Upper lobe of right lung (tissue), 1 donor: ENCODE data around the gene ANKDD1B. TPM values are rescaled to one million over a fixed set of nuclear protein-coding genes. Genes with fewer than 3 reads are reported as not detected.

Experiments used
- ATAC-seq: fragments of 200-7000 bp; cut with Tn5 transposase; one replicate; pipeline ENCODE4 v1.9.1; 2020; ENCODE audit warnings: mild to moderate bottlenecking, moderate library complexity
- DNase-seq: peaks from one replicate; pipeline ENCODE4 v3.0.0-alpha.2; 2020
- H3K27ac ChIP-seq: fragments of 200-600 bp; one replicate; pipeline ENCODE4 v1.8.0; 2022
- H3K27me3 ChIP-seq: fragments of 200-600 bp; one replicate; pipeline ENCODE4 v1.8.0; 2022; ENCODE audit warnings: mild to moderate bottlenecking
- H3K36me3 ChIP-seq: fragments of 200-600 bp; one replicate; pipeline ENCODE4 v1.8.0; 2022
- H3K4me1 ChIP-seq: fragments of 200-600 bp; one replicate; pipeline ENCODE4 v1.8.0; 2022
- H3K4me3 ChIP-seq: fragments of 200-600 bp; one replicate; pipeline ENCODE4 v1.8.0; 2022; ENCODE audit warnings: mild to moderate bottlenecking
- H3K9me3 ChIP-seq: fragments of 200-600 bp; one replicate; pipeline ENCODE4 v1.8.0; 2022
- intact Hi-C: fragments of 100-400 bp; cut with DNase I; formaldehyde crosslinking; loops from one replicate; pipeline ENCODE4 v1.11.0; 2022
- total RNA-seq: library from RNA; stranded (reverse); fragmentation: NEBNext Ultra II Directional; extraction: Animal tissue kit (Norgen Biotek cat#: 25700); gene quantifications from one replicate; pipeline ENCODE4 v1.2.1, GENCODE V29; 2021
- TF ChIP-seq, protein P1 (sequence below): fragments of 200-600 bp; IDR thresholded peaks from one replicate; pipeline ENCODE4 v1.8.0; 2022; ENCODE audit warnings: antibody characterized with exemption
- donor health status: DM: no; HTN: yes; CAD: no; lungs with severe emphysema.

ANKDD1B gene
- total RNA-seq, 1 donor from 2014 or later: 3.7 TPM

DNA sequence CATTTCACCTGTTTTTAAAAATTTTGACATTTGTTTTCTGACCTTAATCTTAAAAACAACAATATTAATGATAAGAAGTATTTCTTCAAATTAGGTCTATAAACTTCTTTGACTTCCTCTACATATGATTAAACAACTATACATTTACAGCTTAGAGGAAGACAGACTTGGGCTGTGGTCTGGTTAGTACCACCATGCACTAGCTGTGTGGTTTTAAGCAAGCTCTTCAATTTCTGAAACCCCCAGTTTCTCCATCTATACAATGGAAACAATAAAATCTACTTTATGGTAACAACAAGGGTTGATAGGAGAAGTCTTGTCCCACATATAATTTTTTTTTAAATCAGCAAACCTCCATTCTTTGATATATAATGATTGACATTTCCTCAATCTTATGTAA is 15.7 kb downstream of the ANKDD1B start:
- Histone ChIP-seq H3K36me3 (no peaks in the 10 kb centered on the region), H3K9me3 (no peaks in the 10 kb centered on the region), H3K4me3 (no peak overlapping the region), H3K4me1 (no peaks in the 10 kb centered on the region), H3K27me3 (no peaks in the 10 kb centered on the region), H3K27ac (no peak overlapping the region)
- TF ChIP-seq, protein P1, sequence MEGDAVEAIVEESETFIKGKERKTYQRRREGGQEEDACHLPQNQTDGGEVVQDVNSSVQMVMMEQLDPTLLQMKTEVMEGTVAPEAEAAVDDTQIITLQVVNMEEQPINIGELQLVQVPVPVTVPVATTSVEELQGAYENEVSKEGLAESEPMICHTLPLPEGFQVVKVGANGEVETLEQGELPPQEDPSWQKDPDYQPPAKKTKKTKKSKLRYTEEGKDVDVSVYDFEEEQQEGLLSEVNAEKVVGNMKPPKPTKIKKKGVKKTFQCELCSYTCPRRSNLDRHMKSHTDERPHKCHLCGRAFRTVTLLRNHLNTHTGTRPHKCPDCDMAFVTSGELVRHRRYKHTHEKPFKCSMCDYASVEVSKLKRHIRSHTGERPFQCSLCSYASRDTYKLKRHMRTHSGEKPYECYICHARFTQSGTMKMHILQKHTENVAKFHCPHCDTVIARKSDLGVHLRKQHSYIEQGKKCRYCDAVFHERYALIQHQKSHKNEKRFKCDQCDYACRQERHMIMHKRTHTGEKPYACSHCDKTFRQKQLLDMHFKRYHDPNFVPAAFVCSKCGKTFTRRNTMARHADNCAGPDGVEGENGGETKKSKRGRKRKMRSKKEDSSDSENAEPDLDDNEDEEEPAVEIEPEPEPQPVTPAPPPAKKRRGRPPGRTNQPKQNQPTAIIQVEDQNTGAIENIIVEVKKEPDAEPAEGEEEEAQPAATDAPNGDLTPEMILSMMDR: no peak
- ATAC-seq (no peak), DNase-seq (no peak)
- intact Hi-C loops: no loop called here

DNA sequence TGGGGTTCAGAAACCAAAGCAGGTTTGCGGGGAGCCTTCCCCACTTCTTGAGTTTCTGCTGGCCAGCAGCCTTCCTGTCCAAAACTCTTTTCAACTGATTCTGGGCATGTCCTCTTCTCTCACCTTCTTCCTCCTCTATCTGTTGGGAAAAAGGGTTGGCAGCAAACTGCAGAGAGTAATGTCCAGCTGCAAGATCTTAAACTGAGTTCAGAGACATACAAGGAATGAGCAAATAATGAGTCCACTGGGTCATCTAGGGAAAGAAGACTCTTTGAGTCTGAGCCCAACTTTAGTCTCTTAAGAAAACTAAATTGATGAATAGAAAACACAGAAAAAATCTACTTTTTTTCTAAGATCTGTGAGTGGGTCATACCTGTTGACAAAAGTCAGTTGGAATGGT is 16.5 kb downstream of the ANKDD1B start:
- DNase-seq (no peak), ATAC-seq (no peak)
- H3K9me3 ChIP-seq: no peaks in the 10 kb centered on the region
- intact Hi-C loops: no loop called here
- no peaks in the 10 kb centered on the region for H3K27me3 ChIP-seq
- no peak overlapping the region for H3K4me3 ChIP-seq
- H3K36me3 ChIP-seq: no peaks in the 10 kb centered on the region
- H3K27ac ChIP-seq: no peak overlapping the region
- no peaks in the 10 kb centered on the region for H3K4me1 ChIP-seq
- TF ChIP-seq, protein P1: no peak

DNA sequence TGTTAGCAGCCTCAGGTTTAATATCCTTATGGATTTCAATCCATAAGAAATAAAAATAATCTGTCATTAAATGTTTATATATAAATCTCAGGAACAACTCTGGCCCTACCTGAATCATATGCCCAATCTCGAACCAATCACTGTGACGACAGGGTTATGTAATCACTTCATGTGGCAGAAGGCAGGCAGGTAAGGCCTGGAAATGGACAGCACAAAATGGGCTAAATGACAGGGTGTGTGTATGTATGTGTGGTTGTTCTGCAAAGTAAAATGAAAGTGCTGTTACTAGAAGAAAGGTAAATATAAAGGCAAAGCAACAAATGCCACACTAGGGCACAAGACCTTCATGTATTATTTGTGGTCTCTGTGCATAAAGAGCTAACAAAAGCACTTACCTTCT is 19.6 kb downstream of the ANKDD1B start:
- TF ChIP-seq, protein P1: no peak
- no peak for DNase-seq
- H3K4me3 ChIP-seq: no peak overlapping the region
- intact Hi-C loops: no loop called here
- H3K9me3 ChIP-seq: no peaks in the 10 kb centered on the region
- no peaks in the 10 kb centered on the region for H3K36me3 ChIP-seq
- H3K27me3 ChIP-seq: no peaks in the 10 kb centered on the region
- ATAC-seq: no peak
- no peaks in the 10 kb centered on the region for H3K4me1 ChIP-seq
- no peak overlapping the region for H3K27ac ChIP-seq

DNA sequence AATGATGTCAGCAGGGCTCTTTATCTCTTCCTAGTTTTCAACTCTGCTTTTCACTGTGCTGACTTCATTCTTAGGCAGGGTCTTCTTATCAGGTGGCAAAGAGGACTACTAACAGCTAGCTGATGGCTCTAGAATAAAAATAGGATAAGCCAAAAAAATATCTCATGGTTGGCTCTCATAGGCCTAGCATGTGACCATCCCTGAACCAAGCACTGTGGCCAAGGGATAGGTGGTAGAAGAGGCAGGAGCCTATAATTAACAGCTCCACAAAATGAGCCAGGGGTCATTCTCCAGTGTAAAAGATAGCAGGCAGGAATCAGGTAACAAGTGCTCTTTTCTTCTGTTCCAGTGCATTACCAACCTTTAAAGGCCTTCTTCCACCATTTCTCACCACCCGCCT is 21.1 kb downstream of the ANKDD1B start:
- H3K4me3 ChIP-seq: no peak overlapping the region
- TF ChIP-seq, protein P1: no peak

DNA sequence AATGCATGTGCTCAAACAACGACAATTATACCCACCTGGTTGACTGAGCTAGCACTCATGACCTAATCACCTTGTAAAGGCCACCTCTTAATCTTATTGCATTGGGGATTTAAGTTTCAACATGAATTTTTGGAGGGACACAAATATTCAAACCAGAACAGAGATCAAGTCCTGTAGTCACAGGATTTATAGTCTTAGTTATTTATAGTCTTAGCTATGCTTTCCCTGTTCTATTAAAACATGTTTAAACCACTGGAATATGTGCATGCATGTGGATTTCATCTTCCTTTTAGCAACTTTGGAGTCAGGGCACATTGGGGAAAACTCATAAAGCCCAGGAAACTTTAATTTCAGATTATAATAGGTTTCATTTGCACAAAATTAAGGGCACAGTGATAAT is 26.7 kb downstream of the ANKDD1B start:
- Histone ChIP-seq H3K9me3 (no peaks in the 10 kb centered on the region), H3K36me3 (no peaks in the 10 kb centered on the region), H3K27ac (no peak overlapping the region), H3K4me3 (no peak overlapping the region), H3K27me3 (no peaks in the 10 kb centered on the region), H3K4me1 (no peaks in the 10 kb centered on the region)
- TF ChIP-seq, protein P1: no peak
- DNase-seq (no peak), ATAC-seq (no peak)
- intact Hi-C loops: no loop called here

More for the DNA sequence above, 21.1 kb downstream of the ANKDD1B start:
- no peaks in the 10 kb centered on the region for H3K9me3 ChIP-seq
- H3K4me1 ChIP-seq: no peaks in the 10 kb centered on the region
- DNase-seq (no peak), ATAC-seq (no peak)
- no peak overlapping the region for H3K27ac ChIP-seq
- intact Hi-C loops: no loop called here
- H3K27me3 ChIP-seq: no peaks in the 10 kb centered on the region
- H3K36me3 ChIP-seq: no peaks in the 10 kb centered on the region
